Mucosa of stomach (tissue), 1 donor: ENCODE measurements around the gene SLC6A9.

ENCODE experiments used
- H3K27me3 ChIP-seq: one replicate; pipeline ENCODE4 v1.7.0; 2013; ENCODE audit warnings: mild to moderate bottlenecking, low read length; ENCODE audit not compliant: control insufficient read depth, insufficient read depth
- H3K36me3 ChIP-seq: one replicate; pipeline ENCODE4 v1.7.0; 2013; ENCODE audit warnings: low read length; ENCODE audit not compliant: control insufficient read depth, insufficient read depth
- H3K4me1 ChIP-seq: one replicate; pipeline ENCODE4 v1.7.0; 2013; ENCODE audit warnings: mild to moderate bottlenecking, low read length; ENCODE audit not compliant: control insufficient read depth, insufficient read depth
- H3K4me3 ChIP-seq: one replicate; pipeline ENCODE4 v1.7.0; 2013; ENCODE audit warnings: low read length
- H3K9ac ChIP-seq: one replicate; pipeline ENCODE4 v1.7.0; 2013; ENCODE audit warnings: mild to moderate bottlenecking, low read length, moderate library complexity
- H3K9me3 ChIP-seq: one replicate; pipeline ENCODE4 v1.7.0; 2013; ENCODE audit warnings: mild to moderate bottlenecking, low read length, moderate library complexity; ENCODE audit not compliant: control insufficient read depth
- donor health status: Pancreatic carcinoma.

SLC6A9 gene

GRCh38 chr1:43976045-43976444 is 55.2 kb downstream of the SLC6A9 start:
- Histone ChIP-seq H3K9me3 (no peaks in the 10 kb centered on the region), H3K4me1 (peaks cover 44% of the 10 kb centered on the region), H3K36me3 (peaks cover 6% of the 10 kb centered on the region), H3K9ac (peak overlapping the region; percentile 90), H3K27me3 (no peaks in the 10 kb centered on the region), H3K4me3 (peak overlapping the region; percentile 88)

- Histone ChIP-seq H3K27me3 (no peaks in the 10 kb centered on the region), H3K4me3 (peak overlapping the region; percentile 88), H3K9me3 (no peaks in the 10 kb centered on the region), H3K36me3 (peaks cover 6% of the 10 kb centered on the region), H3K9ac (peak overlapping the region; percentile 90), H3K4me1 (peaks cover 42% of the 10 kb centered on the region)
Observed at GRCh38 chr1:43975249-43975961, 55.9 kb downstream of the SLC6A9 start.

GRCh38 chr1:43974443-43975248 is 56.6 kb downstream of the SLC6A9 start, which contains the start of gene ATP6V0B:
TSS of gene ATP6V0B (plus strand) at chr1:43974960. CDS start at chr1:43975041, 81 bp downstream.
- Histone ChIP-seq H3K9me3 (no peaks in the 10 kb centered on the region), H3K4me1 (peaks cover 40% of the 10 kb centered on the region), H3K27me3 (no peaks in the 10 kb centered on the region), H3K36me3 (peaks cover 6% of the 10 kb centered on the region), H3K4me3 (peak within 1 kb of the TSS; percentile 88), H3K9ac (peak within 1 kb of the TSS; percentile 90)

GRCh38 chr1:43973981-43974442 is 57.2 kb downstream of the SLC6A9 start:
- Histone ChIP-seq H3K36me3 (peaks cover 6% of the 10 kb centered on the region), H3K4me1 (peaks cover 42% of the 10 kb centered on the region)

GRCh38 chr1:43971336-43971980 is 59.8 kb downstream of the SLC6A9 start:
- Histone ChIP-seq H3K9me3 (no peaks in the 10 kb centered on the region), H3K4me3 (no peak overlapping the region), H3K9ac (no peak overlapping the region), H3K36me3 (peaks cover 1% of the 10 kb centered on the region), H3K27me3 (no peaks in the 10 kb centered on the region), H3K4me1 (peaks cover 25% of the 10 kb centered on the region)

More at GRCh38 chr1:43973981-43974442, 57.2 kb downstream of the SLC6A9 start:
- Histone ChIP-seq H3K27me3 (no peaks in the 10 kb centered on the region), H3K4me3 (peak overlapping the region; percentile 56), H3K9ac (peak overlapping the region; percentile 90), H3K9me3 (no peaks in the 10 kb centered on the region)

GRCh38 chr1:43970911-43971310 is 60.4 kb downstream of the SLC6A9 start:
- no peaks in the 10 kb centered on the region for H3K9me3 ChIP-seq
- peaks cover 19% of the 10 kb centered on the region for H3K4me1 ChIP-seq
- peak overlapping the region; percentile 69 for H3K9ac ChIP-seq
- H3K4me3 ChIP-seq: no peak overlapping the region
- H3K36me3 ChIP-seq: no peaks in the 10 kb centered on the region
- H3K27me3 ChIP-seq: no peaks in the 10 kb centered on the region

GRCh38 chr1:43970502-43970901 is 60.8 kb downstream of the SLC6A9 start:
- no peaks in the 10 kb centered on the region for H3K9me3 ChIP-seq
- peak overlapping the region; percentile 69 for H3K9ac ChIP-seq
- no peaks in the 10 kb centered on the region for H3K27me3 ChIP-seq

GRCh38 chr1:43969746-43970466 is 61.4 kb downstream of the SLC6A9 start, which contains the start of gene DPH2:
TSS of gene DPH2 (plus strand) at chr1:43970010. CDS start at chr1:43970176, 166 bp downstream.
- peak within 1 kb of the TSS; percentile 99 for H3K4me3 ChIP-seq
- no peaks in the 10 kb centered on the region for H3K36me3 ChIP-seq
- no peaks in the 10 kb centered on the region for H3K27me3 ChIP-seq
- peaks cover 13% of the 10 kb centered on the region for H3K4me1 ChIP-seq
- H3K9me3 ChIP-seq: no peaks in the 10 kb centered on the region
- peak within 1 kb of the TSS; percentile 69 for H3K9ac ChIP-seq

More at GRCh38 chr1:43970502-43970901, 60.8 kb downstream of the SLC6A9 start:
- H3K36me3 ChIP-seq: no peaks in the 10 kb centered on the region
- H3K4me1 ChIP-seq: peaks cover 15% of the 10 kb centered on the region
- peak overlapping the region; percentile 99 for H3K4me3 ChIP-seq

GRCh38 chr1:43969416-43969745 is 61.9 kb downstream of the SLC6A9 start:
- peaks cover 13% of the 10 kb centered on the region for H3K4me1 ChIP-seq
- H3K4me3 ChIP-seq: peak overlapping the region; percentile 99
- no peaks in the 10 kb centered on the region for H3K27me3 ChIP-seq
- H3K9me3 ChIP-seq: no peaks in the 10 kb centered on the region
- no peak overlapping the region for H3K9ac ChIP-seq
- H3K36me3 ChIP-seq: no peaks in the 10 kb centered on the region

GRCh38 chr1:43968348-43968948 is 62.8 kb downstream of the SLC6A9 start:
- no peaks in the 10 kb centered on the region for H3K27me3 ChIP-seq
- no peak overlapping the region for H3K4me3 ChIP-seq
- H3K9ac ChIP-seq: no peak overlapping the region
- H3K4me1 ChIP-seq: peaks cover 13% of the 10 kb centered on the region
- H3K36me3 ChIP-seq: no peaks in the 10 kb centered on the region
- no peaks in the 10 kb centered on the region for H3K9me3 ChIP-seq

GRCh38 chr1:43965316-43965715 is 65.9 kb downstream of the SLC6A9 start:
- Histone ChIP-seq H3K9me3 (no peaks in the 10 kb centered on the region), H3K27me3 (no peaks in the 10 kb centered on the region), H3K9ac (no peak overlapping the region), H3K4me3 (no peak overlapping the region), H3K36me3 (no peaks in the 10 kb centered on the region), H3K4me1 (peaks cover 7% of the 10 kb centered on the region)
